GM12878 (cell line): ENCODE data around the gene C19orf44. TPM values are rescaled to one million over a fixed set of nuclear protein-coding genes. Genes with fewer than 3 reads are reported as not detected.
A peak's percentile ranks its signal among the peaks of the same experiment; 100 is the strongest.

Experiments used
- ATAC-seq: fragments of 200-7000 bp; cut with Tn5 transposase; 3 replicates; pipeline ENCODE4 v1.9.1; 2020; ENCODE audit warnings: mild to moderate bottlenecking, moderate library complexity
- BruUV-seq: library from RNA; stranded (reverse); fragments of 400-500 nt; replicated peaks from 2 replicates; lab custom pipeline; 2021; lab: Mats Ljungman, UMichigan
- CTCF ChIA-PET: fragments of 300-600 bp; sonication (Branson Sonifier 250); formaldehyde crosslinking; extraction: SDS; loops from one replicate; lab custom pipeline; 2021; ENCODE audit warnings: inconsistent platforms; lab: Yijun Ruan, JAX
- POLR2A ChIA-PET: fragments of 350-600 bp; formaldehyde crosslinking; extraction: SDS; loops from one replicate; lab custom pipeline; 2021; ENCODE audit warnings: inconsistent platforms; lab: Charles Lee
- RAD21 ChIA-PET: fragments of 300-600 bp; sonication (Branson Sonifier 250); formaldehyde crosslinking; loops from one replicate; lab custom pipeline; 2023; ENCODE audit warnings: antibody characterized with exemption; ENCODE audit not compliant: unreplicated experiment; lab: Charles Lee
- SMC1A ChIA-PET: fragments of 300-600 bp; sonication (Branson Sonifier 250); formaldehyde crosslinking; loops from one replicate; lab custom pipeline; 2023; ENCODE audit not compliant: unreplicated experiment, uncharacterized antibody; lab: Charles Lee
- DNase-seq: peaks from one replicate; pipeline ENCODE4 v3.0.0-alpha.2; 2011; ENCODE audit warnings: low read depth, low spot score
- FAIRE-seq: peaks from 3 replicates; lab custom pipeline; 2011; peaks lifted over from hg19 to GRCh38; lab: Jason Lieb, UNC
- H2AFZ ChIP-seq: 2 replicates; pipeline ENCODE4 v1.6.0; 2011; ENCODE audit warnings: low read depth, low read length, control low read depth; ENCODE audit not compliant: control insufficient read depth
- H3K27ac ChIP-seq: 2 replicates; pipeline ENCODE4 v1.5.1; 2011; ENCODE audit warnings: control low read depth; ENCODE audit not compliant: control insufficient read depth, insufficient read depth
- H3K27me3 ChIP-seq, 2 experiments: replicated peaks in 1 of 2; 2 replicates each; pipeline versions ENCODE4 v1.6.0 to v1.6.1; 2011; ENCODE audit warnings: low read length in 1 of 2; ENCODE audit not compliant: control insufficient read depth in 2 of 2, insufficient read depth in 2 of 2
- H3K36me3 ChIP-seq, 2 experiments: 2 replicates each; pipeline ENCODE4 v1.5.1; 2011; ENCODE audit warnings: low read length in 1 of 2; ENCODE audit not compliant: control insufficient read depth in 2 of 2, insufficient read depth in 2 of 2
- H3K4me1 ChIP-seq: 2 replicates; pipeline ENCODE4 v1.6.1; 2011; ENCODE audit warnings: mild to moderate bottlenecking, low read length, moderate library complexity, mixed read lengths; ENCODE audit not compliant: control insufficient read depth, insufficient read depth
- H3K4me2 ChIP-seq: 2 replicates; pipeline ENCODE4 v1.6.0; 2011; ENCODE audit warnings: control low read depth; ENCODE audit not compliant: control insufficient read depth, insufficient read depth
- H3K4me3 ChIP-seq: fragments of 200-600 bp; sonication (generic); 2 replicates; pipeline ENCODE4 v1.5.1; 2016
- H3K79me2 ChIP-seq: 2 replicates; pipeline ENCODE4 v1.6.0; 2011; ENCODE audit warnings: low read length; ENCODE audit not compliant: control insufficient read depth, insufficient read depth
- H3K9ac ChIP-seq: 2 replicates; pipeline ENCODE4 v1.8.0; 2011; ENCODE audit warnings: low read length, control low read depth, mixed read lengths; ENCODE audit not compliant: control insufficient read depth, insufficient read depth
- H3K9me3 ChIP-seq: replicated peaks from 3 replicates; pipeline ENCODE4 v1.5.1; 2011; ENCODE audit warnings: mild to moderate bottlenecking, low read length; ENCODE audit not compliant: control insufficient read depth, insufficient read depth
- H4K20me1 ChIP-seq: 2 replicates; pipeline ENCODE4 v1.6.0; 2011; ENCODE audit not compliant: control insufficient read depth, insufficient read depth
- ATF2 ChIP-seq: IDR thresholded peaks from 2 replicates; pipeline ENCODE4 v1.6.1; 2012; ENCODE audit warnings: low read length, inconsistent platforms
- ATF3 ChIP-seq: IDR thresholded peaks from 2 replicates; pipeline ENCODE4 v1.6.1; 2011; ENCODE audit warnings: low read depth, mild to moderate bottlenecking, low read length, moderate library complexity, borderline replicate concordance; ENCODE audit errors: extremely low read depth
- BHLHE40 ChIP-seq, 2 experiments: fragments of 450-650 bp in 1 of 2; IDR thresholded peaks; 2 replicates each; pipeline ENCODE4 v1.6.1; 2011 to 2017; ENCODE audit warnings: low read depth in 2 of 2, borderline replicate concordance in 1 of 2, improper control_type of control experiment in 1 of 2, low read length in 1 of 2, mild to moderate bottlenecking in 1 of 2
- BMI1 ChIP-seq: fragments of 450-650 bp; IDR thresholded peaks from 2 replicates; pipeline ENCODE4 v1.6.1; 2016; ENCODE audit warnings: mild to moderate bottlenecking, moderate library complexity, borderline replicate concordance
- CHD2 ChIP-seq: IDR thresholded peaks from 2 replicates; pipeline ENCODE4 v1.6.1; 2011; ENCODE audit warnings: low read depth, low read length, improper control_type of control experiment, borderline replicate concordance
- CREM ChIP-seq: IDR thresholded peaks from 2 replicates; pipeline ENCODE4 v1.6.1; 2014; ENCODE audit warnings: antibody characterized with exemption, low read depth
- E2F8 ChIP-seq: fragments of 450-650 bp; IDR thresholded peaks from 2 replicates; pipeline ENCODE4 v1.6.1; 2018; ENCODE audit warnings: mild to moderate bottlenecking, low read depth, moderate library complexity; ENCODE audit not compliant: partially characterized antibody
- EED ChIP-seq: sonication (generic); IDR thresholded peaks from 2 replicates; pipeline ENCODE4 v1.6.1; 2016; ENCODE audit warnings: antibody characterized with exemption, low read depth
- NFYB ChIP-seq: IDR thresholded peaks from 2 replicates; pipeline ENCODE4 v1.6.1; 2011; ENCODE audit warnings: low read depth, mild to moderate bottlenecking, low read length, improper control_type of control experiment, moderate library complexity; ENCODE audit not compliant: insufficient read depth
- NRF1 ChIP-seq: conservative IDR thresholded peaks from 2 replicates; pipeline ENCODE4 v1.6.1; 2011; ENCODE audit warnings: mild to moderate bottlenecking, low read depth, low read length, improper control_type of control experiment
- PML ChIP-seq: IDR thresholded peaks from 2 replicates; pipeline ENCODE4 v1.6.1; 2012; ENCODE audit warnings: low read length, inconsistent platforms
- POU2F2 ChIP-seq: IDR thresholded peaks from 3 replicates; pipeline ENCODE4 v1.6.1; 2011; ENCODE audit warnings: low read depth, mild to moderate bottlenecking, low read length, borderline replicate concordance
- RFX5 ChIP-seq: IDR thresholded peaks from 2 replicates; pipeline ENCODE4 v1.6.1; 2011; ENCODE audit warnings: low read depth, low read length, improper control_type of control experiment
- SMAD5 ChIP-seq: IDR thresholded peaks from 2 replicates; pipeline ENCODE4 v1.6.1; 2016; ENCODE audit warnings: antibody characterized with exemption, low read depth
- SMARCA5 ChIP-seq: fragments of 450-650 bp; IDR thresholded peaks from 2 replicates; pipeline ENCODE4 v1.6.1; 2017; ENCODE audit warnings: mild to moderate bottlenecking
- TAF1 ChIP-seq: IDR thresholded peaks from 2 replicates; pipeline ENCODE4 v1.6.1; 2011; ENCODE audit warnings: mild to moderate bottlenecking, low read depth, low read length, borderline replicate concordance
- WGBS: methylation state at CpG from one replicate; pipeline ENCODE4 v1.1.6; 2016; ENCODE audit warnings: low lambda C conversion rate; ENCODE audit not compliant: insufficient replicate concordance, insufficient coverage; ENCODE audit errors: missing lambda C conversion rate; 5-methylcytosine and 5-hydroxymethylcytosine counted together
- in situ Hi-C: fragments of 300-500 bp; cut with MboI; formaldehyde crosslinking; loops from 9 replicates; pipeline ENCODE4 v1.14.3; 2018; ENCODE audit warnings: mixed read lengths
- intact Hi-C: fragments of 100-400 bp; cut with micrococcal nuclease; formaldehyde crosslinking; loops from one replicate; pipeline ENCODE4 v1.14.2; 2022; ENCODE audit not compliant: unreplicated experiment
- polyA plus RNA-seq, 11 experiments: library from polyadenylated mRNA; depleted of rRNA in 4 of 11; unstranded in 6 of 11; stranded (reverse) in 5 of 11; fragments of >200 nt; fragmentation: Nextera tagmentation in 4 of 11; fragmentation: Illumina TruSeq in 1 of 11; extraction: Ambion mirVana in 4 of 11; extraction: Trizol in 1 of 11; gene quantifications; 1 replicate in 1 of 11; 2 replicates in 10 of 11; pipeline versions ENCODE4 v1.2.1 to v1.2.3, GENCODE V29; 2011 to 2016; ENCODE audit warnings: inconsistent platforms in 2 of 11, missing spikeins in 2 of 11, low read depth in 1 of 11
- total RNA-seq, 4 experiments: library from RNA; depleted of rRNA in 3 of 4; stranded (reverse); fragments of >200 nt in 3 of 4; fragmentation: Illumina TruSeq in 1 of 4; extraction: Trizol in 1 of 4; gene quantifications; 2 replicates each; pipeline versions ENCODE4 v1.2.1 to v1.2.3, GENCODE V29; 2013 to 2021

The C19orf44 gene
- total and polyA plus RNA-seq, 10 of the 15 experiments (the other 5 are each of a cell fraction or from before 2014, with no cell fraction given): 0.26 to 5.2 (median 3.6) TPM

- ATAC-seq (peak; percentile 83), FAIRE-seq (peak; percentile 44), DNase-seq (peak; percentile 72)
- Histone ChIP-seq H3K27ac (peak within 1 kb of the TSS; percentile 74), H2AFZ (peak within 1 kb of the TSS; percentile 66), H3K27me3 (no peaks in the 10 kb centered on the region), H4K20me1 (peaks cover 4% of the 10 kb centered on the region; the same call in 1 of the 2 replicates), H3K79me2 (peaks cover 75% of the 10 kb centered on the region), H3K9me3 (no peaks in the 10 kb centered on the region; the same call in 2 of the 3 replicates), H3K4me2 (peak within 1 kb of the TSS; percentile 91), H3K36me3 (peaks cover 7 to 13% of the 10 kb centered on the region in 2 experiments; a peak in 3 of 4 replicates), H3K4me1 (peaks cover 14% of the 10 kb centered on the region), H3K4me3 (peak within 1 kb of the TSS; percentile 99), H3K9ac (peak within 1 kb of the TSS; percentile 80)
- under 1% methylated on average over 90 of the region's 108 CpGs for WGBS
- SMC1A ChIA-PET: interaction anchor here (0.8 to 1.6 kb wide), 5 partner anchors 11 to 99 kb away, joined by 3 to 4 read pairs (median 4); no protein-coding TSS in a partner anchor
- POLR2A ChIA-PET: interaction anchor here (0.6 to 6.1 kb wide), 6 partner anchors 30 to 287 kb away, joined by 3 to 72 read pairs (median 4); partner anchors contain the start of genes SIN3B and SLC35E1
- CTCF ChIA-PET: interaction anchor here (0.6 to 1.9 kb wide), 6 partner anchors 25 to 82 kb away, joined by 3 to 7 read pairs (median 4); no protein-coding TSS in a partner anchor
- RAD21 ChIA-PET: interaction anchor here (1.2 to 2.7 kb wide), 3 partner anchors 30 to 45 kb away, joined by 4 to 20 read pairs (median 8); no protein-coding TSS in a partner anchor
- in situ Hi-C loops: no loop called here
- intact Hi-C loops: loop anchor here (1.0 to 10.0 kb wide), 3 partner anchors 46 to 97 kb away; no protein-coding TSS in a partner anchor
- BruUV-seq: no TSS peak
- peak; percentile 55 for TF ChIP-seq NRF1
- no peak for TF ChIP-seq NFYB
- TF ChIP-seq SMAD5: peak; percentile 74; the same call in 1 of the 2 replicates
- peak; percentile 74 for TF ChIP-seq CREM
- TF ChIP-seq RFX5: 0 out of 2 replicates have a peak, but pooled peaks have one; percentile 34
- peak; percentile 56 for TF ChIP-seq E2F8
- TF ChIP-seq BMI1: peak; percentile 89
- TF ChIP-seq PML: peak; percentile 78; the same call in 1 of the 2 replicates
- TF ChIP-seq TAF1: peak; percentile 65; the same call in 1 of the 2 replicates
- peak; percentile 38; the same call in 2 of the 3 replicates for TF ChIP-seq POU2F2
- TF ChIP-seq BHLHE40 (IDR thresholded peaks at IDR 0.05; ENCODE audit: borderline replicate concordance in 1 of 2, low read depth in 2 of 2, low read length in 1 of 2): peak in 1 of 2 experiments; percentile 37; a peak in 2 of 4 replicates
- peak; percentile 88; the same call in 1 of the 2 replicates for TF ChIP-seq ATF3
- TF ChIP-seq EED: no peak
- TF ChIP-seq SMARCA5: peak; percentile 85; the same call in 1 of the 2 replicates
- peak; percentile 96 for TF ChIP-seq CHD2
- TF ChIP-seq ATF2: no peak
Observed at GRCh38 chr19:16542045-16542909, 46.1 kb downstream of the C19orf44 start, which contains the start of gene CHERP. Gene CHERP (minus strand): TSS chr19:16542437. CDS start chr19:16542378, 59 bp downstream.
